ENCODE data around the gene RASGEF1B. TPM values are rescaled to one million over a fixed set of nuclear protein-coding genes. Genes with fewer than 3 reads are reported as not detected.

The RASGEF1B gene
- polyA plus RNA-seq, 1 experiment, result not detected

GRCh38 chr4:81397635-81398034 lies 74.1 kb downstream of the RASGEF1B start:
- CTCF ChIA-PET, result no interaction called here
- no peak overlapping the region for H3K4me3 ChIP-seq (ENCODE audit: low read depth, low read length)

GRCh38 chr4:81395239-81395638 lies 76.5 kb downstream of the RASGEF1B start:
- CTCF ChIA-PET, result interaction anchor here (0.8 to 2.5 kb wide), 3 partner anchors 11 to 72 kb away, joined by 3 to 8 read pairs (median 3); no protein-coding TSS in a partner anchor

More at GRCh38 chr4:81397635-81398034, 74.1 kb downstream of the RASGEF1B start:
- no peaks in the 10 kb centered on the region for H3K9me3 ChIP-seq (ENCODE audit: control insufficient read depth, insufficient read depth, low read length)
- H3K27ac ChIP-seq (ENCODE audit: low read depth, low read length), result no peak overlapping the region
- DNase-seq (ENCODE audit: low read depth, low spot score), result no peak
- POLR2A ChIA-PET, result no interaction called here
- TF ChIP-seq CTCF (IDR thresholded peaks at IDR 0.05; ENCODE audit: low read depth, low read length), result no peak
- H3K27me3 ChIP-seq (ENCODE audit: control insufficient read depth, insufficient read depth, low read length), result peaks cover 7% of the 10 kb centered on the region

GRCh38 chr4:81392164-81392563 lies 79.5 kb downstream of the RASGEF1B start:
- no peak for TF ChIP-seq CTCF (IDR thresholded peaks at IDR 0.05; ENCODE audit: low read depth, low read length)
- H3K27me3 ChIP-seq (ENCODE audit: control insufficient read depth, insufficient read depth, low read length), result no peaks in the 10 kb centered on the region
- H3K4me3 ChIP-seq (ENCODE audit: low read depth, low read length), result no peak overlapping the region
- CTCF ChIA-PET, result no interaction called here
- POLR2A ChIA-PET, result no interaction called here
- DNase-seq (ENCODE audit: low read depth, low spot score), result no peak
- H3K9me3 ChIP-seq (ENCODE audit: control insufficient read depth, insufficient read depth, low read length), result no peaks in the 10 kb centered on the region
- no peak overlapping the region for H3K27ac ChIP-seq (ENCODE audit: low read depth, low read length)

More at GRCh38 chr4:81395239-81395638, 76.5 kb downstream of the RASGEF1B start:
- no peak for TF ChIP-seq CTCF (IDR thresholded peaks at IDR 0.05; ENCODE audit: low read depth, low read length)
- H3K9me3 ChIP-seq (ENCODE audit: control insufficient read depth, insufficient read depth, low read length), result no peaks in the 10 kb centered on the region
- POLR2A ChIA-PET, result no interaction called here
- no peak for DNase-seq (ENCODE audit: low read depth, low spot score)
- H3K27me3 ChIP-seq (ENCODE audit: control insufficient read depth, insufficient read depth, low read length), result peaks cover 7% of the 10 kb centered on the region
- no peak overlapping the region for H3K27ac ChIP-seq (ENCODE audit: low read depth, low read length)
- H3K4me3 ChIP-seq (ENCODE audit: low read depth, low read length), result no peak overlapping the region

- ChIA-PET POLR2A (no interaction called here), CTCF (no interaction called here)
- H3K9me3 ChIP-seq (ENCODE audit: control insufficient read depth, insufficient read depth, low read length), result no peaks in the 10 kb centered on the region
- DNase-seq (ENCODE audit: low read depth, low spot score), result no peak
- TF ChIP-seq CTCF (IDR thresholded peaks at IDR 0.05; ENCODE audit: low read depth, low read length), result no peak
- no peaks in the 10 kb centered on the region for H3K27me3 ChIP-seq (ENCODE audit: control insufficient read depth, insufficient read depth, low read length)
- no peak overlapping the region for H3K4me3 ChIP-seq (ENCODE audit: low read depth, low read length)
- H3K27ac ChIP-seq (ENCODE audit: low read depth, low read length), result no peak overlapping the region
Measured at GRCh38 chr4:81389720-81390119, 82.0 kb downstream of the RASGEF1B start.

- CTCF ChIA-PET, result interaction anchor here (1.4 to 1.9 kb wide), 2 partner anchors 28 to 340 kb away, joined by 3 to 4 read pairs; no protein-coding TSS in a partner anchor
- POLR2A ChIA-PET, result no interaction called here
- no peak overlapping the region for H3K27ac ChIP-seq (ENCODE audit: low read depth, low read length)
Measured at GRCh38 chr4:81380437-81380836, 91.3 kb downstream of the RASGEF1B start.

More at GRCh38 chr4:81380437-81380836, 91.3 kb downstream of the RASGEF1B start:
- no peak for TF ChIP-seq CTCF (IDR thresholded peaks at IDR 0.05; ENCODE audit: low read depth, low read length)
- no peak for DNase-seq (ENCODE audit: low read depth, low spot score)
- H3K4me3 ChIP-seq (ENCODE audit: low read depth, low read length), result no peak overlapping the region
- H3K27me3 ChIP-seq (ENCODE audit: control insufficient read depth, insufficient read depth, low read length), result peaks cover 2% of the 10 kb centered on the region
- H3K9me3 ChIP-seq (ENCODE audit: control insufficient read depth, insufficient read depth, low read length), result no peaks in the 10 kb centered on the region
